PC-3 (cell line): ENCODE measurements around the gene IPCEF1. TPM values are rescaled to one million over a fixed set of nuclear protein-coding genes. Genes with fewer than 3 reads are reported as not detected.

Experiments
- ATAC-seq: fragments of 200-7000 bp; cut with Tn5 transposase; 2 replicates; pipeline ENCODE4 v1.9.1; 2020; ENCODE audit warnings: mild to moderate bottlenecking, moderate library complexity
- BruUV-seq: library from RNA; stranded (reverse); fragments of 400-500 nt; replicated peaks from 2 replicates; lab custom pipeline; 2021; lab: Mats Ljungman, UMichigan
- CTCF ChIA-PET: fragments of 300-600 bp; sonication (Branson Sonifier 250); formaldehyde crosslinking; loops from one replicate; lab custom pipeline; 2022; ENCODE audit warnings: antibody characterized with exemption; lab: Charles Lee
- POLR2A ChIA-PET: fragments of 300-600 bp; sonication (Branson Sonifier 250); formaldehyde crosslinking; loops from one replicate; lab custom pipeline; 2022; ENCODE audit warnings: antibody characterized with exemption; ENCODE audit not compliant: unreplicated experiment; lab: Charles Lee
- DNase-seq: peaks from one replicate; pipeline ENCODE4 v3.0.0-alpha.2; 2015
- H2AFZ ChIP-seq: fragments of 300-600 bp; sonication (generic); 2 replicates; pipeline ENCODE4 v1.6.0; 2016; ENCODE audit warnings: antibody characterized with exemption, low read length
- H3F3A ChIP-seq: fragments of 300-600 bp; sonication (generic); one replicate; pipeline ENCODE4 v1.6.0; 2017; ENCODE audit warnings: antibody characterized with exemption, low read length, control low read depth, mild to moderate bottlenecking; ENCODE audit not compliant: unreplicated experiment
- H3K27ac ChIP-seq: fragments of 300-600 bp; sonication (generic); 2 replicates; pipeline ENCODE4 v1.5.1; 2016; ENCODE audit warnings: mild to moderate bottlenecking, low read length
- H3K27me3 ChIP-seq: fragments of 300-600 bp; sonication (generic); 2 replicates; pipeline ENCODE4 v1.6.1; 2016; ENCODE audit warnings: low read length, mixed read lengths
- H3K36me3 ChIP-seq: fragments of 300-600 bp; sonication (generic); 2 replicates; pipeline ENCODE4 v1.6.1; 2016; ENCODE audit warnings: low read depth, mixed run types, low read length, mixed read lengths
- H3K4me1 ChIP-seq: fragments of 300-600 bp; sonication (generic); 2 replicates; pipeline ENCODE4 v1.5.1; 2016; ENCODE audit warnings: low read length; ENCODE audit not compliant: insufficient read depth
- H3K4me2 ChIP-seq: fragments of 300-600 bp; sonication (generic); 2 replicates; pipeline ENCODE4 v1.6.0; 2016; ENCODE audit warnings: low read length
- H3K4me3 ChIP-seq: fragments of 300-600 bp; sonication (generic); 2 replicates; pipeline ENCODE4 v1.5.1; 2016; ENCODE audit warnings: mild to moderate bottlenecking, low read length, mixed read lengths
- H3K79me2 ChIP-seq: fragments of 300-600 bp; sonication (generic); 2 replicates; pipeline ENCODE4 v1.6.1; 2017; ENCODE audit warnings: low read length, mixed read lengths
- H3K9ac ChIP-seq: fragments of 300-600 bp; sonication (generic); 2 replicates; pipeline ENCODE4 v1.6.0; 2016; ENCODE audit warnings: mild to moderate bottlenecking, low read length
- H3K9me2 ChIP-seq: fragments of 300-600 bp; sonication (generic); replicated peaks from 2 replicates; pipeline ENCODE4 v1.6.1; 2016; ENCODE audit warnings: mixed run types, low read length, mixed read lengths
- H3K9me3 ChIP-seq: fragments of 300-600 bp; sonication (generic); 2 replicates; pipeline ENCODE4 v1.6.1; 2016; ENCODE audit warnings: low read length, mixed read lengths
- H4K20me1 ChIP-seq: fragments of 300-600 bp; sonication (generic); 2 replicates; pipeline ENCODE4 v1.6.1; 2016; ENCODE audit warnings: low read length, mixed read lengths
- CTCF ChIP-seq: fragments of 300-600 bp; sonication (generic); conservative IDR thresholded peaks from 2 replicates; pipeline ENCODE4 v1.5.1; 2017; ENCODE audit warnings: antibody characterized with exemption, low read depth, mild to moderate bottlenecking, low read length
- EZH2 ChIP-seq: fragments of 300-600 bp; sonication (generic); IDR thresholded peaks from one replicate; pipeline ENCODE4 v1.6.1; 2017; ENCODE audit warnings: antibody characterized with exemption, mild to moderate bottlenecking, low read length; ENCODE audit not compliant: unreplicated experiment
- EZH2phosphoT487 ChIP-seq: fragments of 300-600 bp; sonication (generic); IDR thresholded peaks from 2 replicates; pipeline ENCODE4 v1.6.1; 2018; ENCODE audit warnings: mild to moderate bottlenecking, antibody characterized with exemption, low read length, borderline replicate concordance
- intact Hi-C: fragments of 100-400 bp; cut with micrococcal nuclease; formaldehyde crosslinking; loops from 2 replicates; pipeline ENCODE4 v1.9.0; 2023
- total RNA-seq: library from RNA; depleted of rRNA; stranded (reverse); fragments of >200 nt; gene quantifications from 2 replicates; pipeline ENCODE4 v1.2.3, GENCODE V29; 2014

The IPCEF1 gene
- total RNA-seq, 1 experiment from 2014 or later, result 0.29 TPM

- DNase-seq (peak; percentile 41), ATAC-seq (no peak)
- Histone ChIP-seq H3K4me2 (no peak overlapping the region), H3K9me3 (no peaks in the 10 kb centered on the region), H2AFZ (no peak overlapping the region), H3F3A (no peaks in the 10 kb centered on the region), H3K27me3 (no peaks in the 10 kb centered on the region), H3K9ac (no peak overlapping the region), H3K4me3 (no peak overlapping the region), H3K79me2 (no peaks in the 10 kb centered on the region), H3K27ac (no peak overlapping the region), H4K20me1 (no peaks in the 10 kb centered on the region), H3K4me1 (peaks cover 10% of the 10 kb centered on the region), H3K9me2 (no peaks in the 10 kb centered on the region), H3K36me3 (no peaks in the 10 kb centered on the region)
- no peak for TF ChIP-seq EZH2
- no peak for TF ChIP-seq EZH2phosphoT487
- no peak for TF ChIP-seq CTCF
- no TSS peak for BruUV-seq
- intact Hi-C loops, result no loop called here
- CTCF ChIA-PET, result no interaction called here
- POLR2A ChIA-PET, result no interaction called here
Measured at GRCh38 chr6:154382740-154383139, 26.1 kb upstream of the IPCEF1 start.

- H4K20me1 ChIP-seq, result no peaks in the 10 kb centered on the region
- ChIA-PET POLR2A (no interaction called here), CTCF (no interaction called here)
- 0 out of 2 replicates have a peak, but pooled peaks cover under 1% of the 10 kb centered on the region for H3K4me1 ChIP-seq
- DNase-seq (no peak), ATAC-seq (no peak)
- BruUV-seq, result no TSS peak
- H3K27ac ChIP-seq, result no peak overlapping the region
- H3K4me2 ChIP-seq, result no peak overlapping the region
- no peak overlapping the region for H3K4me3 ChIP-seq
- no peak overlapping the region for H2AFZ ChIP-seq
- H3K9me2 ChIP-seq, result no peaks in the 10 kb centered on the region
- H3K9me3 ChIP-seq, result no peaks in the 10 kb centered on the region
- intact Hi-C loops, result no loop called here
- no peak overlapping the region for H3K9ac ChIP-seq
- no peaks in the 10 kb centered on the region for H3F3A ChIP-seq
- no peaks in the 10 kb centered on the region for H3K27me3 ChIP-seq
- no peak for TF ChIP-seq CTCF
- no peaks in the 10 kb centered on the region for H3K36me3 ChIP-seq
- no peaks in the 10 kb centered on the region for H3K79me2 ChIP-seq
Measured at GRCh38 chr6:154381548-154381947, 24.9 kb upstream of the IPCEF1 start.

GRCh38 chr6:154380741-154381140, 24.1 kb upstream of the IPCEF1 start:
- Histone ChIP-seq H3K27me3 (no peaks in the 10 kb centered on the region), H3K27ac (no peak overlapping the region), H3F3A (no peaks in the 10 kb centered on the region), H3K36me3 (no peaks in the 10 kb centered on the region), H3K79me2 (no peaks in the 10 kb centered on the region), H3K9ac (no peak overlapping the region), H3K9me3 (no peaks in the 10 kb centered on the region), H3K4me1 (no peaks in the 10 kb centered on the region), H3K9me2 (no peaks in the 10 kb centered on the region), H2AFZ (no peak overlapping the region), H3K4me2 (no peak overlapping the region), H4K20me1 (no peaks in the 10 kb centered on the region), H3K4me3 (no peak overlapping the region)
- ChIA-PET CTCF (no interaction called here), POLR2A (no interaction called here)
- TF ChIP-seq CTCF (no peak), EZH2phosphoT487 (no peak), EZH2 (no peak)
- no TSS peak for BruUV-seq
- intact Hi-C loops, result no loop called here
- DNase-seq (no peak), ATAC-seq (no peak)
